HUES6 (cell line): Measurements from ENCODE around the gene SPPL2A.
"Not testable (repeated sequence)": the region's sequence is repeated elsewhere in the genome, so short reads cannot be mapped to it uniquely, and the experiment has no call there.

Experiments used
- H3K27ac ChIP-seq: 2 replicates; pipeline ENCODE4 v1.7.0; 2013; ENCODE audit warnings: low read depth, mild to moderate bottlenecking, low read length, inconsistent platforms
- H3K27me3 ChIP-seq: 2 replicates; pipeline ENCODE4 v1.6.1; 2013; ENCODE audit warnings: low read length; ENCODE audit not compliant: control insufficient read depth, insufficient read depth
- H3K36me3 ChIP-seq: 2 replicates; pipeline ENCODE4 v1.6.1; 2013; ENCODE audit warnings: low read length; ENCODE audit not compliant: control insufficient read depth, insufficient read depth
- H3K4me1 ChIP-seq: 2 replicates; pipeline ENCODE4 v1.6.1; 2013; ENCODE audit warnings: low read length; ENCODE audit not compliant: control insufficient read depth, insufficient read depth
- H3K4me3 ChIP-seq: 2 replicates; pipeline ENCODE4 v1.5.1; 2013; ENCODE audit warnings: low read depth, low read length
- H3K9ac ChIP-seq: one replicate; pipeline ENCODE4 v1.6.1; 2013; ENCODE audit warnings: mild to moderate bottlenecking, low read length
- H3K9me3 ChIP-seq: 2 replicates; pipeline ENCODE4 v1.6.1; 2013; ENCODE audit warnings: low read depth, low read length; ENCODE audit not compliant: control insufficient read depth, insufficient read depth

The SPPL2A gene

GRCh38 chr15:50726315-50726714, 39.2 kb downstream of the SPPL2A start:
- H3K27ac ChIP-seq = no peak overlapping the region
- no peak overlapping the region for H3K4me3 ChIP-seq
- no peaks in the 10 kb centered on the region for H3K27me3 ChIP-seq
- peaks cover 29% of the 10 kb centered on the region for H3K36me3 ChIP-seq
- no peak overlapping the region for H3K9ac ChIP-seq
- H3K9me3 ChIP-seq = no peaks in the 10 kb centered on the region
- H3K4me1 ChIP-seq = no peaks in the 10 kb centered on the region

GRCh38 chr15:50718700-50719125, 46.8 kb downstream of the SPPL2A start:
- Histone ChIP-seq H3K4me3 (no peak overlapping the region), H3K27me3 (no peaks in the 10 kb centered on the region), H3K36me3 (peaks cover 12% of the 10 kb centered on the region), H3K9me3 (no peaks in the 10 kb centered on the region), H3K27ac (no peak overlapping the region), H3K4me1 (no peaks in the 10 kb centered on the region), H3K9ac (no peak overlapping the region)

GRCh38 chr15:50712018-50712417, 53.5 kb downstream of the SPPL2A start:
- H3K27ac ChIP-seq = no peak overlapping the region
- H3K36me3 ChIP-seq = 0 out of 2 replicates have a peak, but pooled peaks cover 6% of the 10 kb centered on the region
- no peak overlapping the region for H3K4me3 ChIP-seq
- H3K9ac ChIP-seq = no peak overlapping the region
- H3K4me1 ChIP-seq = no peaks in the 10 kb centered on the region
- H3K9me3 ChIP-seq = no peaks in the 10 kb centered on the region
- H3K27me3 ChIP-seq = no peaks in the 10 kb centered on the region

GRCh38 chr15:50710585-50710984, 54.9 kb downstream of the SPPL2A start:
- no peak overlapping the region for H3K9ac ChIP-seq
- no peaks in the 10 kb centered on the region for H3K4me1 ChIP-seq
- no peaks in the 10 kb centered on the region for H3K27me3 ChIP-seq
- 0 out of 2 replicates have a peak, but pooled peaks cover 6% of the 10 kb centered on the region for H3K36me3 ChIP-seq
- no peaks in the 10 kb centered on the region for H3K9me3 ChIP-seq
- H3K4me3 ChIP-seq = no peak overlapping the region
- H3K27ac ChIP-seq = no peak overlapping the region

- Histone ChIP-seq H3K4me3 (no peak overlapping the region), H3K27me3 (no peaks in the 10 kb centered on the region), H3K36me3 (0 out of 2 replicates have a peak, but pooled peaks cover 6% of the 10 kb centered on the region), H3K9ac (no peak overlapping the region), H3K9me3 (no peaks in the 10 kb centered on the region), H3K27ac (no peak overlapping the region), H3K4me1 (no peaks in the 10 kb centered on the region)
Observed at GRCh38 chr15:50707878-50708427, 57.6 kb downstream of the SPPL2A start.

GRCh38 chr15:50702762-50703334, 62.7 kb downstream of the SPPL2A start:
- H3K27ac ChIP-seq = no peak overlapping the region
- H3K36me3 ChIP-seq = 0 out of 2 replicates have a peak, but pooled peaks cover 3% of the 10 kb centered on the region
- H3K4me1 ChIP-seq = no peaks in the 10 kb centered on the region
- H3K4me3 ChIP-seq = no peak overlapping the region
- no peaks in the 10 kb centered on the region for H3K27me3 ChIP-seq
- no peaks in the 10 kb centered on the region for H3K9me3 ChIP-seq
- no peak overlapping the region for H3K9ac ChIP-seq

- Histone ChIP-seq H3K9ac (no peak overlapping the region), H3K27me3 (no peaks in the 10 kb centered on the region), H3K4me3 (no peak overlapping the region), H3K36me3 (no peaks in the 10 kb centered on the region), H3K27ac (no peak overlapping the region), H3K9me3 (no peaks in the 10 kb centered on the region), H3K4me1 (no peaks in the 10 kb centered on the region)
Observed at GRCh38 chr15:50698101-50698500, 67.4 kb downstream of the SPPL2A start.

- H3K9me3 ChIP-seq = no peaks in the 10 kb centered on the region
- no peaks in the 10 kb centered on the region for H3K4me1 ChIP-seq
- H3K27ac ChIP-seq = no peak overlapping the region
- H3K9ac ChIP-seq = no peak overlapping the region
- H3K27me3 ChIP-seq = no peaks in the 10 kb centered on the region
- no peak overlapping the region for H3K4me3 ChIP-seq
- no peaks in the 10 kb centered on the region for H3K36me3 ChIP-seq
Observed at GRCh38 chr15:50697109-50697797, 68.3 kb downstream of the SPPL2A start.

GRCh38 chr15:50694634-50695165, 70.8 kb downstream of the SPPL2A start:
- H3K27me3 ChIP-seq, H3K9me3 ChIP-seq, H3K4me3 ChIP-seq: not testable (repeated sequence)

GRCh38 chr15:50687302-50687902, 78.1 kb downstream of the SPPL2A start:
- H3K4me3 ChIP-seq = peak overlapping the region; percentile 73
- no peaks in the 10 kb centered on the region for H3K27me3 ChIP-seq
- peak overlapping the region; percentile 38; the same call in 1 of the 2 replicates for H3K27ac ChIP-seq
- peaks cover 7% of the 10 kb centered on the region; the same call in 1 of the 2 replicates for H3K4me1 ChIP-seq
- H3K9ac ChIP-seq = peak overlapping the region; percentile 89
- H3K9me3 ChIP-seq = no peaks in the 10 kb centered on the region
- H3K36me3 ChIP-seq = no peaks in the 10 kb centered on the region

More at GRCh38 chr15:50694634-50695165, 70.8 kb downstream of the SPPL2A start:
- not testable (repeated sequence) for H3K36me3 ChIP-seq, H3K4me1 ChIP-seq, H3K9ac ChIP-seq, H3K27ac ChIP-seq
